ENCODE data around the gene PRLR.

The PRLR gene

GRCh38 chr5:35158622-35159369, 71.5 kb downstream of the PRLR start:
- DNase-seq: no peak

DNA sequence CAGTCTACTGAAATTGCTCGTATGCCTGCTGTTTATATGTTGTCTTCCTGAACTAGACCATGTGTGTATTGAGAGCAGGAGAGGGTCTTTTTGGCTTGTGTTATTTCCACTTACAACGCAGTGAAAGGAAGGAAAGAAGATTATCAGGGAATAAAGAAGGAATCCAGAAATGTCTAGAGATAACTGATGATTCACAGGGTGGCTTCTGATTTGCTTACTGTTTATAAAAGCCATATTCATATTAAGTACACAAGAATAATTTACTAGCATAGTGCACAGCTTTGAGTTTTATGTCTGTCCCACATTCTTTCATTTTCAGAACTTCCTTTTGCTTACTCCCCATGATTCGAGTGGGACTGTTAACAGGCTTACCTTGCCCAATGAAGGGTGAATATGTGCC, 72.1 kb downstream of the PRLR start:
- DNase-seq: no peak

GRCh38 chr5:35153375-35153932, 76.8 kb downstream of the PRLR start:
- peak in 3 of 4 experiments; percentile 18 to 51 (median 44) for DNase-seq

- no peak for DNase-seq
These were observed 77.6 kb downstream of the PRLR start for GRCh38 chr5:35152733-35153132.

DNA sequence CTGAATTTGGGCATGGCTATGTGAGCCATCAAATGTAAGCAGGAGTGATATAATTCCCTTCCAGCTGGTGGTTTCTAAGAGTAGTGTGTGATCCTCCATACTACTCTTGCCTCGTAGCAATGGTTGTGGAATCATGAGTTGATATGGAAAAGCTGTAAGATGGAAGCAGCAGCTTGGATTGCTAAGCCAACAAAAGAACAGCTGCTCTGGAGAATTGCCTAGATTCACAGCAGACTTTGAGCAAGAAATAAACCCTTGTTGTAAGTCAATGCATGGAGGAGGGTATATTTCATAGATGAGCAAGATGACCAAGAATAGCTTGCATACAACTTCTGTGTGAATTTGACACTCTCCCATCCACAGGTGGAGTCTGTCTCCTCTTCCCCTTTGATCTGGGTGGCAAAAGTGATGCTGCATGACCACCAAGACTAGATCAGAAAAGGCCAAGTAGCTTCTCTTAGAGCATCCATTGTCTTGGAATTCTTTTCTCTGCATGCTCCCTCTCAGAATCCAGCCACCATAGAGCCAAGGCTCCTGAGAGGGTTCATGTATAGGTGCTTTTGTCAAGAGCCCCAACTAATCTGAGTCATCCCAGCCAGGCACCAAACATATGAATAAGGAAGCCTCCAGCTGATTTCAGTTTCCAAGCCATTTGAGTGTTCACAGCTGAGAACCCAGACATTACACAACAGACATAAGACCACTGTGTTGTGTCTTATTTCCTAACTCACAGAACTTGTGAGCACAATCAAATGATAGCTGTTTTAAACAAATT, 79.0 kb downstream of the PRLR start:
- DNase-seq: peak in 2 of 4 experiments; percentile 12 to 16

DNA sequence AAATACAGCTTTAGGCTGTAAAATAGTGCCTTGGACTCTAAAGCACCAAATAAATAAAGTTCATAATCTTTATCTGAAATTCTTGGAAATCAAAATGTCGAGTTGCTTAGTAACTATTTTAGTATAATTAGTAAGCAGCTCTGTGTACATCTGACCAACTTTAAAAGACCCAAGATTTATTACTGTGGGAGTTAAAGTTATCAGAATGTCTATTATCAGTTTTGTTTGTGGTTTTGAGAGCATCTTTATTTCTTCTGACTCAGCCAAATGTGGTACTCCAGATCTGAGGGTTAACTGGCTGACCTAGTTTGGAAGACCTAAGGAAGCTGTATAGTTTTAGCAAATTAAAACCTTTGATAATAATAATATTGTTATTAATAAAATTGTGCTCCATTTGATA, 81.2 kb downstream of the PRLR start:
- no peak for DNase-seq

- no peak for DNase-seq
These were observed 83.9 kb downstream of the PRLR start for GRCh38 chr5:35146406-35146805.

DNA sequence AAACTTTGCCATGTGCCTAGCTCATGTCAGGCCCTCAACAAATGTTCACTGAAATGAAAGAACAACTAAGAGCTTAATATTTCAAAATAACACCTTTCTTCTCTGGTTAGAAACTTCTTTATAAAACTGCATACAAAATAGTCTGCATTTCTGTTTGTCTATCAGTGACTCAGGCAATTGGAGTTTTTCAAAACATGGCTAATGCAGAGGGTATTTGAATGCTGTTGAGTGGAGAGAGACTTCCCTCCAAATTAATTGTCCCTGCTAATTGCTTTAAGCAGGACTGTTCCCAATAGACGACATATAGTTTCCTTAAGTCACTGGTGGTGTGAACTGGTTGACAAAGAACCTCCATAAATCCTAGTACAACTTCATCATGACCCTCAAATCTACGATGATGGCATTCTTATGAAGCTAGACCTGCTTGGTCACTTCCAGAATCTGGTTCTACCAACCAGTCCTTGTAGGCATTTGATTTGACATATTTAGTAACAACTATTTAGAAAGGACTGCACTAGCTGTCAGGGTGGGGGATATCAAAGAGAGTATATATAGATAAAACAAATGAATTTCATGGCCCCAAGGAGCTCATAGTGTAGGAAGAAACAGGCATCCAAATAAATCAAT, 84.5 kb downstream of the PRLR start:
- DNase-seq: no peak

DNA sequence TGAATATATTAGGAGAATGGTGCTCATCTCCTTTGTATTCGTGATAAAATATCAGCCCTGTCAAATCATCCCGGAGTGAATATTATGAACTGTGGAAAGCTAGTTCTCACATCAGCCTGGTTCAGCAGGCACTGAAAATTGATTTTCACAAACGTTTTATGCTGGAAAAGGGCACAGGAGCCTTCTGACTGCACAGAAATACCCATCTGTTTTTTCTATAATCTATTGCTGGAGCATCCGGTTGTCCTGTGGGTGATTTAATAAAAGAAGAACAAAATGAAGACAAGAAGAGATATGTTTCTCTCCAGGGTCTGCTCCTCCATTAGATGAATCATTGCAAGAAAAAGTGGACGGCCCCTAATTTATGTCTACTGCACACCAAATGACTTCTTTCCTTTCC, 85.3 kb downstream of the PRLR start:
- DNase-seq: no peak

DNA sequence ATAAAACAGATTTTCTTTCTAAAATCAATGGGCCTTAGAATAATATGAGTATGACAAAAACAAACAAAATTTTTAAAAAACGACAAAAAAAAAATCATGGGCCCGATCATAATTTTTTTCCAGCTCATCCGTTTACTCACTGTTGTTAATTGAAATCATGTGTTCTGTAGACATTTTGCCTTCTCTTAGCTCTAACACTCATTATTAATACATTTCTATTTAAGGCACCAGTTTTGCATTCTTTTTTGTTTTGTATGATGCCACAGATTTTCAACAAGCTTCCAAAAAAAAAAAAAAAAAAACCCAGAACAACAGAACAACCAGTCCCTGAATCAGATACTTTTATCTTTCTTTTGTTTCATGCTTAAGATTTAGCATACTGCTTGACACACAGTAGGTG, 86.4 kb downstream of the PRLR start:
- DNase-seq: no peak

GRCh38 chr5:35141739-35142138, 88.5 kb downstream of the PRLR start:
- no peak for DNase-seq

- DNase-seq: no peak
These were observed 92.1 kb downstream of the PRLR start for GRCh38 chr5:35138232-35138631.

GRCh38 chr5:35136386-35136785, 93.9 kb downstream of the PRLR start:
- DNase-seq: peak; percentile 19 to 59 (median 39)

GRCh38 chr5:35135239-35135700, 95.0 kb downstream of the PRLR start:
- DNase-seq: no peak

DNA sequence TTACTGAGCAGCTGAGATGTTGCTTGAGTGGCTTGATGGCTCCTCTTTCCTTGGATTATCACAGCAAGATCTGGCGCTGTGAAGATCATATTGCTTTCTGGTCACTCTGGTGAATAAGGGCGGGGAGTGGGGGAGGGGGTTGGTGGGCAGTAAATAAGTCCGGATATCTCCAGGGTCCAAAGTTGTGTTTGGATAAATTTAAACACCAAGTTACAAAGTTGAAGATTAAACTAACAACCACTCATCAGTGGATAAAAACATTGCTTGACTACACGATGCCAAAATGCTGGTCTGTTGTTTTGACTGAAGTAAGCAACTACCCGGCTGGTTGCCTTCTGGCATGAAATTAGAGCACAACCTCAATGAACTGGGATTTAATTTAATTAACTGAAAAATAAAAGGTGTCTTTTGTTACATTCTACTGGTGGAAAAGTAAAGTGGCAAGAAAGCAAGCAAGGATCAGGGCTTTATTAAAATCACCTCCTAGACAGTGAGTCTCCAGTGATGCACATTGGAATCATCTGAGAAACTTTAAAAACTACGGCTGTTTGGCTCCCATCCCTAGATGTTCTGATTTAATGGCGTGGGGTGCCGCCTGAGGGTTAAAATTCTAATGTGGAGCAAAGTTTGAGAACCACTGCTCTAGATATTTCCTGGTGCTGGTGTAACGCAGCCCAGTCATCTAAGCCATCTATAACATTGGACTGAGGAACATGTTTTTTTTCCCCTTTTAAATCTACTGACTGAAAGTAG, 95.8 kb downstream of the PRLR start:
- no peak for DNase-seq

GRCh38 chr5:35133186-35133585, 97.1 kb downstream of the PRLR start:
- DNase-seq: no peak

DNA sequence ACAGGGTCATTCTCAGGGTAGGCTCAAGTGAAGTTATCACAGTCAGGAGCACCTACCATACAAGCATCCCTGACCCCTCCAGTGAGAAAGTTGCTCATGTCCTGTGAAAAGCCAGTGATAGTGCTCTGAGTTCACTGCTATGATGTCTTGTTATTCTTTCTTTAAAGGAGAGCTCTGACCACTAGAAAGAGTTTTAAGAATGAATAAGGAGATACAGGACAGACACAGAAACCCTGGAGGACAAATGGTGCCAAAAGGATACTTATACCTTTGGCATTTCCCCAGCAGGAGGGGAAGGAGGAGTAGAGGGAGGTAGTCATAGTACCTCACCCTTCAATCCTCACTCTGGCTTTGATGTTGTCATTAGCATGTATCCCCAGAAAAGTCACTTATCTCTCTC, 98.6 kb downstream of the PRLR start:
- no peak for DNase-seq

- no peak for DNase-seq
These were observed 100.3 kb downstream of the PRLR start for GRCh38 chr5:35129921-35130485.

- no peak for DNase-seq
These were observed 101.0 kb downstream of the PRLR start for GRCh38 chr5:35129276-35129675.

DNA sequence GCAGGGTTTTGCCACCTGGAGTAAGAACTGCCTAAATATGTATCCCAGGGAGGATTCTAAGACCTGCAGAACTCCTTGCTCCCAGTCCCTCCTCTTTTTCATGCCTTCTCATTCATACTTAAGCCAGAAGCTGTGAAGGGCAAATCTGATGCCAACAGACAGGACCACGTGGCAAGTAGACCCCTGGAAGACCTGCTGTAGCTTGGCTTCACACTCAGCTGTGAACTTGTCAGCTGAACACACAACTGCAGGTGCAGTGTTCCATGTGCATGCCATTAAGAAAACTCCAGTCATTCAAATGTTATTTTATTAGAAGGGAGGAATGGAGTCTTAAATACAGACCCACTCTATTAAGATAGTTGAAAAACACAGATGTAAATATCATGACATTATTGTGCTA, 103.3 kb downstream of the PRLR start:
- DNase-seq: no peak

DNA sequence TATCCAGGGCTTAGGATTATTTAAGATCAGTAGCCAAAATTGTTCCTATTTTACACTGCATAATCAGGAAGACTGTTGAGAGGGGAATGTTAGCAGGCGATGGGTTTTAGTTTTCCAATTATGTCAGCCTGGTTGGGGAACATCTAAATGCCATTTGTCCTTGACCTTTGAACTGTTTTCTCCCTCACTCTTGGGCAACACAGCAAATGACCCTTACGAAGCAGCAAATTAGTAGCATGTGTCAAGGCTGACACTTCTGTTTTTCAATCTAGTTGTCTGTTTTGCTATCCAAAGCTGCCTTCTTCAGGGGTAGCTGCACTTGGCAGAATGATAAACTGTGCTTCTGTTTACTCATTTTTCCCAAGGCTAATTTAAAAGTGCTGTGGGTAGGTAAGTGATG, 104.5 kb downstream of the PRLR start:
- DNase-seq: peak in 3 of 4 experiments; percentile 4 to 34 (median 21)

GRCh38 chr5:35124932-35125331, 105.4 kb downstream of the PRLR start:
- no peak for DNase-seq

All from suppressor macrophage (primary cell).